ENCODE results near the gene CLCN5. TPM values are rescaled to one million over a fixed set of nuclear protein-coding genes. Genes with fewer than 3 reads are reported as not detected.

CLCN5 gene
- total RNA-seq, 1 donor from 2014 or later: 8.7 TPM

- Histone ChIP-seq H3K27ac (no peak overlapping the region), H3K4me1 (no peaks in the 10 kb centered on the region), H3F3A (ENCODE audit: low read depth) (no peaks in the 10 kb centered on the region), H3K4me3 (no peak overlapping the region), H3K9ac (no peak overlapping the region), H3K79me2 (ENCODE audit: low read depth) (no peaks in the 10 kb centered on the region), H2AFZ (replicated peaks) (no peak overlapping the region), H3K36me3 (no peaks in the 10 kb centered on the region), H3K4me2 (no peak overlapping the region), H3K27me3 (no peaks in the 10 kb centered on the region), H4K20me1 (ENCODE audit: low read depth) (no peaks in the 10 kb centered on the region), H3K9me3 (ENCODE audit: low read depth) (no peaks in the 10 kb centered on the region)
- Mint-ChIP-seq H3K36me3 (no peaks in the 10 kb centered on the region), H3K27ac (no peak overlapping the region), H3K27me3 (ENCODE audit: insufficient read depth, low read depth) (no peaks in the 10 kb centered on the region), H3K4me1 (no peaks in the 10 kb centered on the region), H3K4me3 (no peak overlapping the region), H3K9me3 (no peaks in the 10 kb centered on the region)
- TF ChIP-seq CTCF (IDR thresholded peaks at IDR 0.05) (no peak), EZH2phosphoT487 (IDR thresholded peaks at IDR 0.05) (no peak), EZH2 (IDR thresholded peaks at IDR 0.05) (no peak)
- DNase-seq (ENCODE audit: low spot score): no peak
Observed at GRCh38 chrX:50147972-50148371, 225.6 kb downstream of the CLCN5 start.

MicroRNAs encoded within 50 kb of the gene (microRNA counts, 767-probe panel; counts per million panel counts)
- microRNA hsa-miR-188-3p (460 counts per million, percentile 90 among the panel's probes with 10 or more counts), microRNA hsa-miR-188-5p (460 counts per million, percentile 90 among the panel's probes with 10 or more counts), microRNA hsa-miR-362-3p (460 counts per million, percentile 90 among the panel's probes with 10 or more counts), microRNA hsa-miR-362-5p (460 counts per million, percentile 90 among the panel's probes with 10 or more counts), microRNA hsa-miR-500a-5p+hsa-miR-501-5p (460 counts per million, percentile 90 among the panel's probes with 10 or more counts), microRNA hsa-miR-500b (460 counts per million, percentile 90 among the panel's probes with 10 or more counts), microRNA hsa-miR-501-3p (460 counts per million, percentile 90 among the panel's probes with 10 or more counts), microRNA hsa-miR-502-3p (460 counts per million, percentile 90 among the panel's probes with 10 or more counts), microRNA hsa-miR-502-5p (460 counts per million, percentile 90 among the panel's probes with 10 or more counts), microRNA hsa-miR-532-3p (460 counts per million, percentile 90 among the panel's probes with 10 or more counts), microRNA hsa-miR-532-5p (460 counts per million, percentile 90 among the panel's probes with 10 or more counts), microRNA hsa-miR-660-5p (460 counts per million, percentile 90 among the panel's probes with 10 or more counts)

Small RNA genes within 50 kb of the gene (microRNA-seq; reads per million reads assigned to microRNA genes)
- gene MIR188: 95.3 reads per million, percentile 75 among the genes with 10 or more reads in this experiment
- gene MIR362: 20.5 reads per million, percentile 52 among the genes with 10 or more reads in this experiment
- gene MIR500A: 8.9 reads per million, percentile 34 among the genes with 10 or more reads in this experiment
- gene MIR500B: not detected
- gene MIR501: 36.9 reads per million, percentile 64 among the genes with 10 or more reads in this experiment
- 7.1 reads per million, percentile 31 among the genes with 10 or more reads in this experiment for gene MIR502
- 185 reads per million, percentile 81 among the genes with 10 or more reads in this experiment for gene MIR532
- 48.5 reads per million, percentile 66 among the genes with 10 or more reads in this experiment for gene MIR660

Small RNA genes within 50 kb of the gene (small RNA-seq; reads per million reads assigned to genes)
- not detected for gene MIR188
- 0.79 reads per million, percentile 72 among the genes with 10 or more reads in this experiment for gene MIR362
- 9.0 reads per million, percentile 95 among the genes with 10 or more reads in this experiment for gene MIR500A
- gene MIR500B: not detected
- 8.5 reads per million, percentile 95 among the genes with 10 or more reads in this experiment for gene MIR501
- not detected for gene MIR502
- gene MIR532: 3.1 reads per million, percentile 91 among the genes with 10 or more reads in this experiment
- 0.30 reads per million, percentile 25 among the genes with 10 or more reads in this experiment for gene MIR660
- not detected for gene RNU6-421P

Other genes starting within 250 kb of the CLCN5 start
- not detected in 2 replicates for gene PAGE1, start 226.6 kb upstream of the CLCN5 start, total RNA-seq (ENCODE audit: low replicate concordance)
- gene PAGE4, start 93.3 kb upstream of the CLCN5 start, total RNA-seq (ENCODE audit: low replicate concordance): not detected in 2 replicates
- 4.2 and 5.5 TPM in 2 replicates for gene USP27X, start 43.1 kb upstream of the CLCN5 start, total RNA-seq (ENCODE audit: low replicate concordance)